Panc1 (cell line): ENCODE measurements around the gene PRAMEF14. TPM values are rescaled to one million over a fixed set of nuclear protein-coding genes. Genes with fewer than 3 reads are reported as not detected.
"Not testable (repeated sequence)": the region's sequence is repeated elsewhere in the genome, so short reads cannot be mapped to it uniquely, and the experiment has no call there.

Experiments used
- ATAC-seq: fragments of 200-7000 bp; cut with Tn5 transposase; 2 replicates; pipeline ENCODE4 v1.9.1; 2020; ENCODE audit warnings: mild to moderate bottlenecking, moderate library complexity
- BruUV-seq: library from RNA; stranded (reverse); fragments of 400-500 nt; replicated peaks from 2 replicates; lab custom pipeline; 2021; lab: Mats Ljungman, UMichigan
- CTCF ChIA-PET: fragments of 300-600 bp; sonication (Branson Sonifier 250); formaldehyde crosslinking; loops from one replicate; lab custom pipeline; 2022; ENCODE audit warnings: antibody characterized with exemption; lab: Charles Lee
- POLR2A ChIA-PET: fragments of 300-600 bp; sonication (Branson Sonifier 250); formaldehyde crosslinking; loops from one replicate; lab custom pipeline; 2022; ENCODE audit warnings: antibody characterized with exemption; lab: Charles Lee
- DNase-seq: peaks from one replicate; pipeline ENCODE4 v3.0.0-alpha.2; 2010; ENCODE audit warnings: low read depth, low spot score
- H3K27ac ChIP-seq: 2 replicates; pipeline ENCODE4 v1.5.1; 2011; ENCODE audit warnings: mild to moderate bottlenecking, low read length, inconsistent platforms
- H3K27me3 ChIP-seq: fragments of 200-500 bp; sonication (Bioruptor generic); 2 replicates; pipeline ENCODE4 v1.6.0; 2014; ENCODE audit warnings: low read length, inconsistent platforms; ENCODE audit not compliant: control insufficient read depth, insufficient read depth
- H3K36me3 ChIP-seq: fragments of 200-500 bp; sonication (Bioruptor generic); 2 replicates; pipeline ENCODE4 v1.5.1; 2014; ENCODE audit warnings: inconsistent platforms, mild to moderate bottlenecking, low read length, moderate library complexity; ENCODE audit not compliant: control insufficient read depth, insufficient read depth
- H3K4me1 ChIP-seq: 2 replicates; pipeline ENCODE4 v1.5.1; 2011; ENCODE audit warnings: inconsistent platforms, mild to moderate bottlenecking, low read length, moderate library complexity; ENCODE audit not compliant: control insufficient read depth, insufficient read depth
- H3K4me3 ChIP-seq, 2 experiments: 2 replicates each; pipeline ENCODE4 v1.5.1; 2011 to 2012; ENCODE audit warnings: low read depth in 2 of 2, low read length in 2 of 2, mild to moderate bottlenecking in 2 of 2, inconsistent platforms in 1 of 2, moderate library complexity in 1 of 2
- H3K9me3 ChIP-seq: fragments of 200-500 bp; sonication (Bioruptor generic); 2 replicates; pipeline ENCODE4 v1.5.1; 2014; ENCODE audit warnings: low read depth, mild to moderate bottlenecking, inconsistent platforms, low read length, moderate library complexity; ENCODE audit not compliant: control insufficient read depth, insufficient read depth
- in situ Hi-C: cut with HindIII; loops from 2 replicates; pipeline ENCODE4 v1.10.0; 2016; ENCODE audit warnings: low sequenced_read_pairs, low pct_unique_long_range_greater_than_20kb
- intact Hi-C: fragments of 100-400 bp; cut with micrococcal nuclease; formaldehyde crosslinking; loops from one replicate; pipeline ENCODE4 v1.10.0; 2022; ENCODE audit not compliant: unreplicated experiment
- total RNA-seq: library from RNA; stranded (reverse); gene quantifications from one replicate; pipeline ENCODE4 v1.2.1, GENCODE V29; 2021; ENCODE audit not compliant: unreplicated experiment
- TF ChIP-seq, protein P1 (sequence below): fragments of 450-650 bp; IDR thresholded peaks from 2 replicates; pipeline ENCODE4 v1.5.1; 2017; ENCODE audit warnings: mild to moderate bottlenecking

Gene PRAMEF14
- total RNA-seq, 1 experiment from 2014 or later = not detected

DNA sequence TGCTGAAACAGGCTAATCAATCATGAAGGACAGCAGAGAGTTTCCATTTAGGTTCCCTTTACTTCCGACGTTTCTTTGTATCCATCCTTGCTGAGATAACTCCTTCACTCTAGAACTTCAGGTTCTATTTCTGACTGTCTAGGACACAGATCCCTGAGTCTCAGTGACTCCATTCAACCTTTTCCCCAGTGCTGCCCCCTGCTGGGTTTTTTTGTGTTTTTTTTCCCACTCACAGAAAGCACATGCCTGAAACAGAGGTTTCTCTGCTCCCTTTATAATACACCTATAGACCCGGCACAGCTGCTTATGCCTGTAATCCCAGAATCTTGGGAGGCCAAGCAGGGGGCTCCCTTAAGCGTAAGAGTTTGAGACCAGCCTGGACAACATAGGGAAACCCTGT, 21.6 kb upstream of the PRAMEF14 start:
- in situ Hi-C loops, POLR2A ChIA-PET, H3K4me1 ChIP-seq: not testable (repeated sequence)

DNA sequence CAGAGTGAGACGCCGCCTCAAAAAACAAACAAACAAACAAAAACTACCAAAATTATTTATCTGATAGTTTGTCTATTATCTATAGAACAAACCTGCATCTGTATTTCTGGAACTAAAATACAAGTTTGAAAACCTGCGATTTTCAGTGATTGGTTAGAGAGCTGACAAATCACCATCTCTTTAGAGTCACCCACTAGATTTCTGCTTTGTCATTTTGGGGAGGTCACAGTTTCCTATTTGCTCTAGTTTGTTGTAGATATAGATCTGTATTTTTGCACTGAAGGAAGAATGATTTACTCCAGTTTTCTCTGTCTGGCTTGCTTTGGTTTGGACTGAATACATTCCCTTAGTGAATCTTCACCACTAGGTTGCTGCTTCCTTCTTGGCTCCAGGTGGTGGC, 19.6 kb upstream of the PRAMEF14 start:
- H3K9me3 ChIP-seq, in situ Hi-C loops, POLR2A ChIA-PET, CTCF ChIA-PET, DNase-seq, BruUV-seq, H3K27me3 ChIP-seq, H3K4me3 ChIP-seq, ATAC-seq, H3K4me1 ChIP-seq, H3K36me3 ChIP-seq, H3K27ac ChIP-seq: not testable (repeated sequence)
- intact Hi-C loops = loop anchor here (10.0 kb wide), 1 partner anchor 58 kb away; no protein-coding TSS in a partner anchor

More for the DNA sequence above, 21.6 kb upstream of the PRAMEF14 start:
- intact Hi-C loops = loop anchor here (10.0 kb wide), 1 partner anchor 56 kb away; no protein-coding TSS in a partner anchor
- H3K9me3 ChIP-seq, H3K27me3 ChIP-seq, CTCF ChIA-PET, DNase-seq, H3K27ac ChIP-seq, H3K36me3 ChIP-seq, H3K4me3 ChIP-seq, ATAC-seq, BruUV-seq: not testable (repeated sequence)
- TF ChIP-seq, protein P1, sequence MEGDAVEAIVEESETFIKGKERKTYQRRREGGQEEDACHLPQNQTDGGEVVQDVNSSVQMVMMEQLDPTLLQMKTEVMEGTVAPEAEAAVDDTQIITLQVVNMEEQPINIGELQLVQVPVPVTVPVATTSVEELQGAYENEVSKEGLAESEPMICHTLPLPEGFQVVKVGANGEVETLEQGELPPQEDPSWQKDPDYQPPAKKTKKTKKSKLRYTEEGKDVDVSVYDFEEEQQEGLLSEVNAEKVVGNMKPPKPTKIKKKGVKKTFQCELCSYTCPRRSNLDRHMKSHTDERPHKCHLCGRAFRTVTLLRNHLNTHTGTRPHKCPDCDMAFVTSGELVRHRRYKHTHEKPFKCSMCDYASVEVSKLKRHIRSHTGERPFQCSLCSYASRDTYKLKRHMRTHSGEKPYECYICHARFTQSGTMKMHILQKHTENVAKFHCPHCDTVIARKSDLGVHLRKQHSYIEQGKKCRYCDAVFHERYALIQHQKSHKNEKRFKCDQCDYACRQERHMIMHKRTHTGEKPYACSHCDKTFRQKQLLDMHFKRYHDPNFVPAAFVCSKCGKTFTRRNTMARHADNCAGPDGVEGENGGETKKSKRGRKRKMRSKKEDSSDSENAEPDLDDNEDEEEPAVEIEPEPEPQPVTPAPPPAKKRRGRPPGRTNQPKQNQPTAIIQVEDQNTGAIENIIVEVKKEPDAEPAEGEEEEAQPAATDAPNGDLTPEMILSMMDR = peak; percentile 51; the same call in 1 of the 2 replicates

DNA sequence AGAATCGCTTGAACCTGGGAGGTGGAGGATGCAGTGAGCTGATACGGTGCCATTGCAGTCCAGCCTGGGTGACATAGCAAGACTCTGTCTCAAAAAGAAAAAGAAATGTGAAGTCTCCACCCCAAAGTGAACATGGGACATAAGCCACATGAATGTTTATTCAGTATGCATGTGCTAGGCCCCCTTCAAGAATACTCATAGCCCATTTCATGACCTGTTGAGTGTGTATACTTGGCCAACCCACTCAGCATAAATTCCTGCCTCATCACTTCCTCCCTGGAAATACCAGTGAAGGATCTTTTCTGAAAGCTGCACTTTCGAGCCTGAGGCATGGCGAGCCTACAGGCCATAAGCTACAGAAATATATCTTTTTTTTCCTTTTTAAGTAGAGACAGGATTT, 18.0 kb upstream of the PRAMEF14 start:
- DNase-seq, CTCF ChIA-PET, H3K27me3 ChIP-seq, POLR2A ChIA-PET, H3K27ac ChIP-seq, H3K4me3 ChIP-seq, H3K9me3 ChIP-seq, ATAC-seq, BruUV-seq, in situ Hi-C loops, H3K36me3 ChIP-seq, H3K4me1 ChIP-seq: not testable (repeated sequence)
- intact Hi-C loops = loop anchor here (10.0 kb wide), 1 partner anchor 60 kb away; no protein-coding TSS in a partner anchor

DNA sequence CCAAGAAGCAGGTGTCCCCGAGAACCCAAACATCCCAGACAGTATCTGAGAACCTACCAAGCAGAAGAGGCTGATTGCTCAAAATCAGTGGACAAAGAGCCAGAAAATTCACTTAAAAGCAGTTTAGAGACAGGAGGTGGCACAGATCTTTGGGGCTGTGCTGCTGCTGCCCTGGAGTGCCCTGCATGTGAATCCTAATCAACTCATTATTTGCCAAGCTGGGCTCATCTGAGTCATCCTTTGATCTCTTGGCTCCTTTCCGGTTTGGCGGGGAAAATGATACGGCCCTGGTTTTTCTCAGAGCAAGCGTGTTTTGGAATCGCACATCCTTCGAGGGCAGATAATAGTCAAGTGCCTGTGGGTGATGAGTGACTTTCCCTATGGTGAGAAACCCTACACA, 15.4 kb upstream of the PRAMEF14 start:
- not testable (repeated sequence) for H3K27me3 ChIP-seq, H3K27ac ChIP-seq, ATAC-seq

DNA sequence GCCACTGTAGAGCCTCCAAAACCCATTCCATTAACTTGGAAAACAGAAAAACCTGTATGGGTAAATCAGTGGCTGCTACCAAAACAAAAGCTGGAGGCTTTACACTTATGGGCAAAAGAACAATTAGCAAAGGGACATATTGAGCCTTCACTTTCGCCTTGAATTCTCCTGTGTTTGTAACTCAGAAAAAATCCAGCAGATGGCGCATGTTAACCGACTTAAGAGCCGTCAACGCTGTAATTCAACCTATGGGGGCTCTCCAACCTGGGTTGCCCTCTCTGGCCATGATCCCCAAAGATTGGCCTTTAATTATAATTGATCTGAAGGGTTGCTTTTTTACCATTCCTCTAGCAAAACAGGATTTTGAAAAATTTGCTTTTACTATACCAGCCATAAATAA, 9.8 kb upstream of the PRAMEF14 start:
- intact Hi-C loops, in situ Hi-C loops, CTCF ChIA-PET: not testable (repeated sequence)

More for the DNA sequence above, 15.4 kb upstream of the PRAMEF14 start:
- POLR2A ChIA-PET, H3K9me3 ChIP-seq, DNase-seq, H3K4me3 ChIP-seq, BruUV-seq, H3K36me3 ChIP-seq, H3K4me1 ChIP-seq, CTCF ChIA-PET, in situ Hi-C loops: not testable (repeated sequence)
- intact Hi-C loops = loop anchor here (10.0 kb wide), 1 partner anchor 62 kb away; no protein-coding TSS in a partner anchor

DNA sequence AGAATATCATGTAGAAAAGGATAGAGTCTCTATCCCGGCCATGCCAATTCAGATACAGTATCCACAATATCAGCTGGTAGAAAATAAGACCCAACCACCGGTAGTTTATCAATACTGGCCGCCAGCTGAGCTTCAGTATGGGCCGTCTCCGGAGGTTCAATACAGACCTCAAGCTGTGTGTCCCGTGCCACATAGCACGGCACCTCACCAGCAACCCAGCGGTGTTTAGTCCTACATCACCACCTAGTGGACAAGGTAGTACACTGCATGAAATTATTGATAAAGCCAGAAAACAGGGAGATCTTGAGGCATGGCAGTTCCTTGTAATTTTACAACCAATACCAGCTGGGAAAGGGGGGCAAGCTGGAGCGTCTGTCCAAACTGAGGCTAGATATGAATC, 7.5 kb upstream of the PRAMEF14 start:
- DNase-seq, intact Hi-C loops, POLR2A ChIA-PET, CTCF ChIA-PET, H3K4me3 ChIP-seq, BruUV-seq, H3K27me3 ChIP-seq, in situ Hi-C loops, H3K9me3 ChIP-seq, ATAC-seq, H3K4me1 ChIP-seq, H3K36me3 ChIP-seq, H3K27ac ChIP-seq: not testable (repeated sequence)

More for the DNA sequence above, 9.8 kb upstream of the PRAMEF14 start:
- H3K27ac ChIP-seq, H3K9me3 ChIP-seq, POLR2A ChIA-PET, H3K27me3 ChIP-seq, H3K36me3 ChIP-seq, H3K4me3 ChIP-seq, ATAC-seq, BruUV-seq, H3K4me1 ChIP-seq: not testable (repeated sequence)
- TF ChIP-seq, protein P1 = peak; percentile 68
- DNase-seq = peak; percentile 36
